Lower leg skin (tissue), 4 donors: ENCODE measurements around the gene CORO1C. TPM values are rescaled to one million over a fixed set of nuclear protein-coding genes. Genes with fewer than 3 reads are reported as not detected.

ENCODE experiments used
- DNase-seq, 2 donors: peaks; one replicate each; pipeline ENCODE4 v3.0.0-alpha.2; 2019; ENCODE audit warnings: low spot score in 2 of 2
- H3K4me3 ChIP-seq: fragments of 200-600 bp; sonication (generic); 2 replicates; pipeline ENCODE4 v1.5.1; 2017; ENCODE audit warnings: mild to moderate bottlenecking, low read depth; ENCODE audit not compliant: poor library complexity, severe bottlenecking
- CTCF ChIP-seq, 3 donors: fragments of 450-650 bp; IDR thresholded peaks; one replicate each; pipeline ENCODE4 v1.5.1; 2016; ENCODE audit warnings: antibody characterized with exemption in 3 of 3, mild to moderate bottlenecking in 3 of 3, moderate library complexity in 2 of 3
- POLR2A ChIP-seq, 2 donors: fragments of 450-650 bp; IDR thresholded peaks; one replicate each; pipeline ENCODE4 v1.6.1; 2016 to 2017; ENCODE audit warnings: antibody characterized with exemption in 2 of 2, mild to moderate bottlenecking in 1 of 2, moderate library complexity in 1 of 2
- WGBS, 2 donors: methylation state at CpG; one replicate each; pipeline ENCODE4 v1.1.5; 2018; 5-methylcytosine and 5-hydroxymethylcytosine counted together
- intact Hi-C: fragments of 100-400 bp; cut with DNase I; formaldehyde crosslinking; loops from one replicate; pipeline ENCODE4 v1.15.0; 2023; ENCODE audit warnings: low total_unique reads
- total RNA-seq, 4 donors: library from RNA; depleted of rRNA; stranded (reverse); fragments of >200 nt; gene quantifications; one replicate each; pipeline ENCODE4 v1.1.0, GENCODE V29; 2016

Gene CORO1C
- total RNA-seq, 4 donors from 2014 or later: 86.5 to 193 (median 146) TPM

GRCh38 chr12:108609537-108610335 is 121.6 kb downstream of the CORO1C start:
- intact Hi-C loops: loop anchor here (5.0 kb wide), 1 partner anchor 42 kb away; no protein-coding TSS in a partner anchor
- TF ChIP-seq POLR2A (IDR thresholded peaks at IDR 0.05) (no peak), CTCF (IDR thresholded peaks at IDR 0.05) (no peak)
- H3K4me3 ChIP-seq: no peak overlapping the region
- WGBS, 2 donors: 58 to 61% methylated on average over 18 to 21 of the region's 21 CpGs
- DNase-seq: peak; percentile 79 to 96

- no peak for DNase-seq
- TF ChIP-seq POLR2A (IDR thresholded peaks at IDR 0.05): no peak
- WGBS, 2 donors: 76 to 79% methylated on average over 5 of the region's 5 CpGs
- intact Hi-C loops: no loop called here
- no peak overlapping the region for H3K4me3 ChIP-seq
These were observed 122.7 kb downstream of the CORO1C start for GRCh38 chr12:108608616-108609015.

GRCh38 chr12:108607981-108608600 is 123.2 kb downstream of the CORO1C start:
- TF ChIP-seq POLR2A (IDR thresholded peaks at IDR 0.05) (no peak), CTCF (IDR thresholded peaks at IDR 0.05) (no peak)
- DNase-seq: no peak
- intact Hi-C loops: no loop called here
- no peak overlapping the region for H3K4me3 ChIP-seq
- 90 to 95% methylated on average over 10 of the region's 10 CpGs for WGBS, 2 donors

- WGBS, 2 donors: 81% methylated on average over 9 of the region's 9 CpGs
- intact Hi-C loops: no loop called here
- TF ChIP-seq CTCF (IDR thresholded peaks at IDR 0.05): no peak
- no peak overlapping the region for H3K4me3 ChIP-seq
- DNase-seq: no peak
These were observed 124.8 kb downstream of the CORO1C start for GRCh38 chr12:108606492-108606891.

GRCh38 chr12:108605690-108606406 is 125.5 kb downstream of the CORO1C start:
- WGBS, 2 donors: 83% methylated on average over 4 of the region's 4 CpGs
- no peak overlapping the region for H3K4me3 ChIP-seq
- TF ChIP-seq CTCF (IDR thresholded peaks at IDR 0.05): peak in 1 of 3 donors; percentile 100
- TF ChIP-seq POLR2A (IDR thresholded peaks at IDR 0.05): no peak
- intact Hi-C loops: no loop called here
- DNase-seq: no peak
